Stimulated activated CD8-positive, alpha-beta memory T cell treated with anti-CD3 and anti-CD28 coated beads, Interleukin-7, amount 100 ng/mL, for 4 hours (primary cell): ENCODE measurements around the gene C10orf67.
"Not testable (repeated sequence)": the region's sequence is repeated elsewhere in the genome, so short reads cannot be mapped to it uniquely, and the experiment has no call there.

Experiments
- DNase-seq, 2 donors: peaks; one replicate each; pipeline ENCODE4 v3.0.0-alpha.2; 2020; ENCODE audit warnings: low read depth in 2 of 2

Gene C10orf67

DNA sequence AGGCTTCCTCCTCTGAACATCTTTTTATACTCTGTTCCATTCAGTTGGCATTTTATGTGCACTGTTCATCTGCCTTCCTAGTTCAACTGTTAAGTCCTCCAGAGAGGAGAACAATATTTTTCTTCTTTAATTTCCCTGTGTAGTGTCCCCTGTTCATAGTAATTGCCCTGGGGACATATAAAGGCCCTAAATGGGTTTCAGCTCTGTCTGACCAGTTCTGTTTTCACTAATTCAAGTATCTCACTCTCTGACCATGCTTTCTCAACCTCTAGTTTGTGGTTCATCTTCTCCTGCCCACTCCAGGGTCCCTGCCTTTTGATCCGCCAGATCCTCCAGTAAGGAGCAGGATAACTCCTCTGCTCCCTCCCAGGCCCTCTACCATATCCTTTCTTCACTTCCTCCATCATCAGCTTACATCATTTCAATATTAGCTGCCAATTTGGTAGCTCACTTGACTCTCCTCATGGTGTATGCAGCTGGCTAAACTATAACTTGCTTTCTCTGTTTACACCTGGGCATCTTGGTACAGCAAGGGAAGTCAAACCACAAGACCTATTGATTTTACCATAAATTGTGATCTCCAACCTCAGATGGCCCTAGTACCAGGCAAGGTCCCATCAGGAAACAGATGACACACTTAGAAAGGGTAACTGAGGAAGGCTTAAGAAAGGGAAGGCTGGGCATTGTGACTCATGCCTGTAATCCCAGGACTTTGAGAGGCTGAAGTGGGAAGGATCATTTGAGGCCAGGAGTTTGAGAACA, 17.7 kb upstream of the C10orf67 start:
- DNase-seq, result no peak

DNA sequence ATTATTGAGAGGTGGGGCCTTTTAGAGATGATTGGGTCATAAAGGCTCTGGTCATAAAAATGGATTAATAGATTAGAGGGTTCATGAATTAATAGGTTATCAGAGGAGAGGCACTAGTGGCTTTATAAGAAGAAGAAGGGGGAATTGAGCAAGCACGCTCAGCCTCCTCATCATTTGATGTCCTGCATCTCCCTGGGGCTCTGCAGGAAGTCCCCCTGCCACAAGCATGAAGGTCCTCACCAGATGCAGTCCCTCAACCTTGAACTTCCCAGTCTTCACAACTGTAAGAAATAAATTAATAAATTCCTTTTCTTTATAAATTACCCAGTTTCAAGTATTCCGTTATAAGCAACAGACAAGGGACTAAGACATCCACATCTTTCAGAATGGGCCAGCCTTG, 17.1 kb upstream of the C10orf67 start:
- DNase-seq, result no peak

- no peak for DNase-seq
Observed at GRCh38 chr10:23359692-23360380, 15.2 kb upstream of the C10orf67 start.

GRCh38 chr10:23358357-23358756, 13.8 kb upstream of the C10orf67 start:
- no peak for DNase-seq

GRCh38 chr10:23354630-23355279, 10.2 kb upstream of the C10orf67 start:
- DNase-seq, result no peak

DNA sequence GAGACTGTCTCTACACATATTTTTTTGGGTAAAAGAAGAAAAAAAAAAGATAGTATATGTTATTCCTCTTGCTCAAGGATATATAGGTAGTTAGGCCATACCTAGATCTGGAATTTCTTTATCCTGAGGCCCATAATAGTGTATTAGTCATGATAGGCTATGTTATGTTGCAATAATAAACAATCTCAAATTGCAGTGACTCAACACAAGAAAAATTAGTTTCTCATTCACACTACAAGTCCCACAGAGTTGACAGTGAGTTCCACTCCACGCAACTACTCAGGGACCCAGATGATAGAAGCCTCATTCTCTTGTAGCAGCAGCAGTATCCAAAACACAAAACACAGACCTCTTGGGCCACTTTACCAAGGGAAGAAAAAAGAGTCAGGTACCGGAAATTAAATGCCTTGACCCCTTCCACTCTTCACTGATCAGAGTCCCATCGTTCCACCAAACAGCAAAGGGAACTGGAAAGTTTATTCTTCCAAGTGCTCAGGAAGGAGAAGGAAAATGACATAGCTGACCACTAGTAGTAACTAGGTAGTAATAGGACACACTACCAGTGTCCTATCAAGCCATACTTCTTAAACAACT, 7.4 kb upstream of the C10orf67 start:
- DNase-seq, result no peak

DNA sequence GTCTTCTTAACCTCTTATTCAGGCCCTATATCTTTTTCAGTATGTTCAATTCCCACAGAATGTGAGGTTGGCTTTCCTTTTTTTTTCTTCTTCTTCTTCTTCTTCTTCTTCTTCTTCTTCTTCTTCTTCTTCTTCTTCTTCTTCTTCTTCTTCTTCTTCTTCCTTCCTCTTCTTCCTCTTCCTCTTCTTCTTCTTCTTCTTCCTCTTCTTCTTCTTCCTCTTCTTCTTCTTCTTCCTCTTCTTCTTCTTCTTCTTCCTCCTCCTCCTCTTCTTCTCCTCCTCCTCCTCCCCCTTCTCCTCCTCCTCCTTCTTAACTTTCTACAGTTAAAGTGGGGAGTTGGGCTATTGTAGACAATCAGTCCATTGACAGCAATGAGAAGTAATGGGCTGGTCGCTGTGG, 6.1 kb upstream of the C10orf67 start:
- not testable (repeated sequence) for DNase-seq

GRCh38 chr10:23345861-23346260, 1.3 kb upstream of the C10orf67 start:
- no peak for DNase-seq

GRCh38 chr10:23343591-23344240, 881 bp downstream of the C10orf67 start:
- peak in 1 of 2 donors; percentile 25 for DNase-seq

DNA sequence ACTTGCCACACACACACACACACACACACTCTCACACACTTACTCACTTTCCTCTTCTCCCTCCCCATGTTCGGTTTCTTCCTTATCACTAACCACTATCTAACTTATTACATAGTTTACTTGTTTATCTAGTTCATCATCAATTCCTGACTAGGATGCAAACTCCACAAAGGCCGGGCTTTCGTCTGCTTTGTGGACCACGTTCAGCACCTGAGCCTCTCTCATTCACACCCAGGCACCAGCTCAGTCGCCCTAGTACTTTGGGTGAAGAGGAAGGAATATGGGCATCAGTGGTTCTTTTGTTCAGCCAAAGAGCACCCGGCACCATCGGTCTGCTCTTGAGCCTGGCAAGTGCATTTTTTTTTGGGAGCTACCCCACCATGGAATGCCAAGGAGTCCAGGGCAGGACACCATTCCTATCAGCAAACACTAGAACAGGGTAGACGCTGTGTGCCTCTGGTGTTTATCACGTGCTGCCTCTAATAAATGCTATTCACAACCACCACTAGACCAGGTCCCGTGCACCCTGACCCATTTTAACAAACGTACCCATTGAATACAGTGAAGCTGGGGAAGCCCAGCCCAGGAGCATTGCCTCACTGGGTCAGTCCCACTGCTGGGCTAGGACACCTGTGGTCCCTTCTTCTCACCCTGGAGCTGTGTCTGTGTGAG, 2.2 kb downstream of the C10orf67 start:
- no peak for DNase-seq

DNA sequence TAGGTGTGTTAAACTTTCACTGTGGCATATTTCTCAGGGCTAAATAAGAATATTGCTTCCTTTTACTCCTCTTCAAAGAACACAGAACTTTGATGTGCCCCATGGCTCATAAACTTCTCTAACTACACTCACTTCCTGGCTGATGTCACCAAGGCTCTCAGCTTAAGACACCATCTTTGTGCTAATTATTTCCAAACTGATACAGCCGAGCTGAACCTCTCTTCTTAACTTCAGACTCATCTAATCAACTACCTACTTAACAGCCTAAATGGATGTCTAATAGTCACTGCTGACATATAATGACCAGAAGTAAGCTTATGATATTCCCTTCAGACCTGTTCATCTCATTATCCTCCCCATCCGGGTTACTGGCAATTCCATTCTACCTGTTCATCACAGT, 3.6 kb downstream of the C10orf67 start:
- DNase-seq, result no peak

DNA sequence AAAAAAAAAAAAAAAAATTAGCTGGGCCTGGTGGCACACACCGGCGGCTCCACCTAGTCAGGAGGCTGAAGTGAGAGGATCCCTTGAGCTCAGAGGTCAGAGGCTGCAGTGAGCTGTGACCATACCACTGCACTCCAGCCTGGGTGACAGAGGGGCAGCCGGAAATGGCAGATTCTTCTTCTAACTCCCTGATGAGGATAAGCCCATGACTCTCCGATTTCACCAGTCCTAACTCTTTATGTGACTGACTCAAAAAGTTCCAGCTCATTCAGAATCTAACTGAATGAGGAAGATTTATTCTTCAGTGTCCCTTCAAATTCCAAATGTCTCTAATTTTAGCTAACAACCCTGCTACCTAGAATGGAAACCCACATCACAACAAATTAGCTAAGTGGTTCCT, 4.2 kb downstream of the C10orf67 start:
- DNase-seq, result no peak

DNA sequence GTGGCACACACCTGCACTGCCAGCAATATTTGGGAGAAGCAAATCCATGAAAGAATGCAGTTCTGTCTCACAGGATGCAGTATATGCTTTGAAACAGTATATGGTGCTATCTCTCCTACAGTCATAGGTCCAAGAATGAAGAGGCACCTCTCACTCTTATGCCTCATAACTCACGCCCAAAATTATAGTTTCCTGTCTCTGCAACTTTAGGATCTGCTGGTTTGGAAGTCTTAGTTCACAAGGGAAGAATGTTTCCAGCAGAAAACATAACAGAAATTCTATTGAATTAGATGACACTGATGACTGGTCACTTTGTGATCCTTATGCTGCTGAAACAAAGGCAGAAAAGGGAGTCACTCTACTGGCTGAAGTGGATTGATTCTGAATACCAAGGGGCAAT, 5.7 kb downstream of the C10orf67 start:
- no peak for DNase-seq

GRCh38 chr10:23338155-23338828, 6.3 kb downstream of the C10orf67 start:
- DNase-seq, result no peak

GRCh38 chr10:23337616-23338015, 7.0 kb downstream of the C10orf67 start:
- DNase-seq, result no peak

DNA sequence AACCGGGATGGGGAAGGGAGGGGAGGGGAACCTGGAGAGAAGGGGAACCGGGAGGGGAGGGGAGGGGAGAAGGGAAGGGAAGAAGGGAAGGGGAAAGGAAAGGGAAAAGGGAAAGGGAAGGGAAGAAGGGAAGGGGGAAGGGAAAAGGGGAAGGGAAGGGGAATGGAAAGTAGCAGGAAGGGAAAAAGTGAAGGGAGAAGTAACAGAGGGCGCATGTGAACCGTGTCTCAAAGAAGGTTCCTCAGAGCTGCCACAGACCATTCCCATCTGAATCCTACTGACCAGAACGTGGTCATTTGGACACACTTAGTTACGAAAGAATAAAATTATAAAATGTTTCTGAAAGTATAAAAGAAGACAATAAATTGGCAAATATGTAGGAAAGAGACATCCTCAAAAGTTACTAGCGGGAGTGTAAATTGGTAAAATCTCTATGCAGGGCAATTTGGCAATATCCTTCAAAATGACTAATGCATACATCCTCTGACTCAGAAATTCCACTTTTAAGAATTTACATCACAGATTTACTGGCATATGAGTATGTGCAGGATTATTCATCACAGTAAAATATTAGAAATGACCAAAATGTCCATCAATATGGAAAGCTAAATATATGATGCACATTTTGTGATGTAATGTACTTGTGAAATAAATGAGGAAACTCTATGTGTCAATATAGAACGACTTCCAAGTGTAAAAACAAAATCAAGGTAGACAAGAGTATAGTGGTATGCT, 12.9 kb downstream of the C10orf67 start:
- no peak for DNase-seq

- DNase-seq, result no peak
Observed at GRCh38 chr10:23330948-23331347, 13.6 kb downstream of the C10orf67 start.

GRCh38 chr10:23326544-23327307, 17.9 kb downstream of the C10orf67 start:
- DNase-seq, result no peak

GRCh38 chr10:23325132-23325531, 19.5 kb downstream of the C10orf67 start:
- DNase-seq, result no peak
